Epithelial cell of esophagus (primary cell): ENCODE measurements around the gene THTPA.
A peak's percentile ranks its signal among the peaks of the same experiment; 100 is the strongest.

Source experiments
- DNase-seq: peaks from one replicate; pipeline ENCODE4 v3.0.0; 2010; ENCODE audit warnings: low read depth
- H3K4me3 ChIP-seq: 2 replicates; pipeline ENCODE4 v1.5.1; 2011; ENCODE audit warnings: mild to moderate bottlenecking, low read length, control low read depth
- TF ChIP-seq, protein P1 (sequence below): IDR thresholded peaks from 2 replicates; pipeline ENCODE4 v1.5.1; 2011; ENCODE audit warnings: low read depth, mild to moderate bottlenecking, low read length, control low read depth, inconsistent platforms; ENCODE audit not compliant: insufficient read depth; ENCODE audit errors: missing control alignments

The THTPA gene

GRCh38 chr14:23555533-23555881 lies 564 bp upstream of the THTPA start:
- TF ChIP-seq, protein P1, sequence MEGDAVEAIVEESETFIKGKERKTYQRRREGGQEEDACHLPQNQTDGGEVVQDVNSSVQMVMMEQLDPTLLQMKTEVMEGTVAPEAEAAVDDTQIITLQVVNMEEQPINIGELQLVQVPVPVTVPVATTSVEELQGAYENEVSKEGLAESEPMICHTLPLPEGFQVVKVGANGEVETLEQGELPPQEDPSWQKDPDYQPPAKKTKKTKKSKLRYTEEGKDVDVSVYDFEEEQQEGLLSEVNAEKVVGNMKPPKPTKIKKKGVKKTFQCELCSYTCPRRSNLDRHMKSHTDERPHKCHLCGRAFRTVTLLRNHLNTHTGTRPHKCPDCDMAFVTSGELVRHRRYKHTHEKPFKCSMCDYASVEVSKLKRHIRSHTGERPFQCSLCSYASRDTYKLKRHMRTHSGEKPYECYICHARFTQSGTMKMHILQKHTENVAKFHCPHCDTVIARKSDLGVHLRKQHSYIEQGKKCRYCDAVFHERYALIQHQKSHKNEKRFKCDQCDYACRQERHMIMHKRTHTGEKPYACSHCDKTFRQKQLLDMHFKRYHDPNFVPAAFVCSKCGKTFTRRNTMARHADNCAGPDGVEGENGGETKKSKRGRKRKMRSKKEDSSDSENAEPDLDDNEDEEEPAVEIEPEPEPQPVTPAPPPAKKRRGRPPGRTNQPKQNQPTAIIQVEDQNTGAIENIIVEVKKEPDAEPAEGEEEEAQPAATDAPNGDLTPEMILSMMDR = no peak
- no peak for DNase-seq
- peak overlapping the region; percentile 90 for H3K4me3 ChIP-seq

DNA sequence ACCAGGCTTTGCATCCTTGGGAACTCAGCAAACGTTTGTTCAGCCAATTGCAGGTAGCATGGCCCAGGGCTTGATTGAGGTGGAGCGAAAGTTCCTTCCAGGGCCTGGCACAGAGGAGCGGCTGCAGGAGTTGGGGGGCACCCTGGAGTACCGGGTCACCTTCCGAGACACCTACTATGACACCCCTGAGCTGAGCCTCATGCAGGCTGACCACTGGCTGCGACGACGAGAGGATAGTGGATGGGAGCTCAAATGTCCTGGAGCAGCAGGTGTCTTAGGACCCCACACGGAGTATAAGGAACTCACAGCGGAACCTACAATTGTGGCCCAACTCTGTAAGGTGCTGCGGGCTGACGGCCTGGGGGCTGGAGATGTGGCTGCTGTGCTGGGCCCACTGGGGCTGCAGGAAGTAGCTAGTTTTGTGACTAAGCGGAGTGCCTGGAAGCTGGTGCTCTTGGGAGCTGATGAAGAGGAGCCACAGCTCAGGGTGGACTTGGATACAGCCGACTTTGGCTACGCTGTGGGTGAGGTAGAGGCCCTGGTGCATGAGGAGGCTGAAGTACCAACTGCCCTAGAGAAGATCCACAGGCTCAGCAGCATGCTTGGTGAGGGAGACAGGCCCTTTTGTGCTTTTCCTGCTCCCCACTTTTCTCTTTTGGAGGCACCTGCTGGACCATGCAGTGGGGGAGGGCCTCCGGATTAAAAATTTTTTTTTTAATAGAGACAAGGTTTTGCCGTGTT lies 799 bp downstream of the THTPA start:
- peak; percentile 15 for DNase-seq
- H3K4me3 ChIP-seq = peak overlapping the region; percentile 90
- TF ChIP-seq, protein P1 = no peak

DNA sequence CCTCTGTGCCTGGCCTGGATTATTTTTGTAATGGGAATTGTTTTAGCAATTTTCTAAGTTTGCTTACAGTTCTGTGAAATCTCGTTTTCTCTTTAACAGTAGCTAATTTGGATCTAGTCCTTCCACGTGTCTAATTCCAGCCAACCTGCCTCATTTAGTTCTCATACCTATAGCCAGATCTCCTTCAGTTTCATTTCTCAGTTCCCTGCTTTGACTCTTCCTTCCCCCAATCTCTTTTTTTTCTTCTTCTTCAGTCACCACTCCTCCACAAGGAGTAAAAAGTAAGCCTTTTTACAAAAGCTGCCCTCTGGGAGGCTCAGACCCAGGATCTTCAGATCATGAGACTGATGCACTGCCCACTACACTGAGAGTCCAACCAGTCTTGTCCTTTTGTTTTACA lies 1.4 kb downstream of the THTPA start:
- peak overlapping the region; percentile 90 for H3K4me3 ChIP-seq
- TF ChIP-seq, protein P1 = no peak
- no peak for DNase-seq

GRCh38 chr14:23557946-23558345 lies 1.9 kb downstream of the THTPA start:
- DNase-seq = no peak
- no peak overlapping the region for H3K4me3 ChIP-seq
- TF ChIP-seq, protein P1 = no peak

- DNase-seq = no peak
- TF ChIP-seq, protein P1 = no peak
- H3K4me3 ChIP-seq = no peak overlapping the region
These were observed 2.4 kb downstream of the THTPA start for GRCh38 chr14:23558346-23559009.

DNA sequence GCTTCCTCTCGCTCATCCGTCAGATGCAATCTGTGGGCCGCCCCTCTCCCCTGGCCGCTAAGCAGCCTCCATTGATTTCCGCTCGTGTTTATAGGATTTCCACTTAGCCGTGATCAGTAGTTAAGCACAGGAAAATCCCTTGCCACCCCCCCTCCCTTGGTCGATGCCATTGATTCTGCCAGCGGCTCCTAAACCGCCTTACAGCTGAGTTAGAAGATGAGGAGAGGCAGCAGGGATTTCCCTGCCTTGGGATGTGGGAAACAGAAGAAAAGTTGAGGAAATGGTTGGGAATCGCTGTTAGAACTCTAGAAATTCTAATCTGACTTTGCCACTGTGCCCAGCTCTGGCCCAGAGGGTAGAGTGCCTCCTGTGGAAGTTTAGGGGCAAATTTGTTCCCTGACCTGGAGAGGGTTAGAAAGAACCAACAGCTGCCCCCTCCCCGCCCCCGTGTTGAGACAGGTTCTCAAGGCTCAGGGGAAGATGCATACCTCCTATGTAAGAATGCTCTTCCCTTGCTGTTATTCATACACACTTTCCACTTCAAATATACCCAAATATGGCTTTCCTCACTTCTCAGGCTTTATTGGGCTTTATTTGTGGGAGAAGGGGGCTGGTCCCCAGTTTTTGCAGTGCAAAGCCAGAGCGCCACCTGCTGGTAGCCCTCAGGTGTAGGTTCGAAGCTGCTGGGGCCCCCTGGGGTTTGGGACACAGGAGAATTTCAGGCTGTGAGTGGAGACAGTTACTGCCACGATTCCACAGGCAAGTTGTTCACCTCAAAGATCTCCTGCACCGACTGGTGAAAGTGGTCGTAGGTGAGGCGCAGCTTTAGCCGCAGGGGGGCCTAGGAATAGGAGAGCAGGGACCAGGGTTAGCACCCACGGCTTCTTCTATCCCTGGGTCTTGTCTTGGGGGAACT lies 3.2 kb downstream of the THTPA start:
- H3K4me3 ChIP-seq = no peak overlapping the region
- DNase-seq = peak; percentile 65
- TF ChIP-seq, protein P1 = peak; percentile 96
